HG03460 (cell line): ENCODE measurements around the gene ADGRG7.

Experiments used
- ATAC-seq: cut with Tn5 transposase; IDR thresholded peaks from one replicate; pipeline ENCODE4 v1.9.1; 2021; ENCODE audit not compliant: unreplicated experiment

ADGRG7 gene

DNA sequence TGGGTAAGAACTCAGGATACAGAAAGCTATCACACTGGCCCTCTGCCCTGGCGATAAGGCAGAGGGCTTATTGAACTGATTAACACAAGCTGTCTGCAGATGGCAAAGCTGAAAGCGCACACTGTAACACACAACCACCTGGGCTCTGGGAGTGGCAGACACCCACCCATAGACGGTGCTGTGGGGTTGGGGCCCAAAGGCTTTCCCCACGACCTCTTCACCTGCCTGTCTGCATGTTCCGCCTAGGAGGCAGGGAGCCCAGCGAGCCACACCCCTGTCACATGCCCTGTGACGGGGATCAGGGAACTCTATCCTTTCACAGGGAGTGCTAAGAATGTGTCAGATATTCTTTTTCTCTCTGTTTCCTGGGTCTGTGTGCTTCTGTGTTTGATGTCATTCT lies 87.8 kb downstream of the ADGRG7 start:
- no peak for ATAC-seq

GRCh38 chr3:100697723-100698285 lies 88.4 kb downstream of the ADGRG7 start:
- ATAC-seq = no peak

DNA sequence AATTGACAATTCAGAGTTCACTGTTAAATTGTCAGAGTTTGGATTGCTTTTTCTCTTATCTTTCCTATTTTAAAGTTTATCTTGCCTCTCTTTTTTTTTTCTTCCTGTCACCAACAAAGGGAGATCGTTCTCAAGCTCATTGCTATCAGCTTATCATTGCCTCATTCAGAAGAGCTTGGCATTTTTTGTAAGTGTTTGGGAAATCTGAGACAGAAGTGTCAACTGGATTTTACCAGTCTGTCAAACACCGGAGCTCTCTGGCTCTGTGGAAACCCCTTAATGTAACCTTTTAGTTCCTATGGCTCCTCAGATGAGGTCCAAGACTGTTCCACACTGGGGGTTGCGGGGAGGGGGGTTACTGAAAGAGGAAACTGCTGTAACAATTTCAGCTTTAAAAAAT lies 89.3 kb downstream of the ADGRG7 start:
- ATAC-seq = no peak

DNA sequence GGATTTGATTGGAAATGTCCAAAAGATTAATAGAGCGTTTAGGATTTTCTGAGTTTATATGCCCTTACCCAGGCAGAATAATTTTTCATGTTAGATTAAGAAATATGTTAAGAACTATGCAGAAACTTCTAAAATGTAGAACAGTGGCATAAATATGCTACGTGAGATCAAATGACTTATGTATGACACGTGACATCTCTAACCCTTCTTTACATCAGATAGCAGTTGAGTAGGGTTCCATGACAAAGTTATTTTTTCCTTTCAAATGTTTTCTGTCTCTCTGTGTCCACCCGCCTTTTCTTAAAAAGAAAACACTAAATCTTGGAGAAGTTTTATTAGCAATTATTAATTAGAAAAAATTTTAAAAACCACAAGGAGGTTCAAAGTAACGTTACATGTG lies 91.3 kb downstream of the ADGRG7 start:
- ATAC-seq = no peak

- ATAC-seq = no peak
Measured at GRCh38 chr3:100702082-100702979, 92.9 kb downstream of the ADGRG7 start.

GRCh38 chr3:100702980-100703345 lies 93.6 kb downstream of the ADGRG7 start:
- ATAC-seq = no peak

DNA sequence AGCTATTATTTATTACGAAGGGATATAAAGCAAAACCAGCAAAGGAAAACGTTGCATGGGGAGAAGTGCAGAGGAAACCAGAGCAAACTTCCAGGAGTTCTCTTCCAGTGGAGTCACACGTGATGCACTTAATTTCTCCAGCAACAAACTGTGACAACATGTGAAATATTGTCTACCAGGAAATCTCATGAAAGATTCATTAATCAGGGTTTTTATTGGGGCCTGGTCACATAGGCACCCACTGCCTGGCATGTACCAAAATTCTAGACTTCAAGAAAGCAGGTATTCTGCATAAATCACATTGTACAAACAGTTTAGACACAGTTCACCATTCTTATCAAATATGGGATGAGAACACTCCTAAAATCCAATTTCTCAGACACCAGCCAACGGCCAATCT lies 94.5 kb downstream of the ADGRG7 start:
- no peak for ATAC-seq

- no peak for ATAC-seq
Measured at GRCh38 chr3:100706365-100706764, 97.0 kb downstream of the ADGRG7 start.

DNA sequence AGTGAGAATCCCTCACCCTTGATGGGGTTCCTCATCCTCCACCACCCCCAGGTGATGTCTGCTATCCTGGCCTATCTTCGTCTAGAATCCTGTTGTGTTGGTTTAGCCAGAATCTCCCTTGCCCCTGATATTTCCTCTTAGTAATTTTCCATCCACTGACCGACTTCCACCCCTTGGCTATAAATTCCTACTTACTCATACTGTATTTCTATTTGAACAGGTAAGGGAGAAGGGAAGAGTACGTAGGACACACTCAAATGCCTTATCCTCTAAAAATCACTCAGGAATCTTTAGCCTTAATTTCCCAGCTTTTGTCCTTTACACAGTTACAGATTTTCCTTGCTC lies 99.2 kb downstream of the ADGRG7 start:
- ATAC-seq = no peak

- peak; percentile 94 for ATAC-seq
Measured at GRCh38 chr3:100708989-100709841, 99.8 kb downstream of the ADGRG7 start, which contains the start of gene TFG. TFG (plus strand) TSS chr3:100709494; CDS start chr3:100713686, 4,192 bp downstream.

DNA sequence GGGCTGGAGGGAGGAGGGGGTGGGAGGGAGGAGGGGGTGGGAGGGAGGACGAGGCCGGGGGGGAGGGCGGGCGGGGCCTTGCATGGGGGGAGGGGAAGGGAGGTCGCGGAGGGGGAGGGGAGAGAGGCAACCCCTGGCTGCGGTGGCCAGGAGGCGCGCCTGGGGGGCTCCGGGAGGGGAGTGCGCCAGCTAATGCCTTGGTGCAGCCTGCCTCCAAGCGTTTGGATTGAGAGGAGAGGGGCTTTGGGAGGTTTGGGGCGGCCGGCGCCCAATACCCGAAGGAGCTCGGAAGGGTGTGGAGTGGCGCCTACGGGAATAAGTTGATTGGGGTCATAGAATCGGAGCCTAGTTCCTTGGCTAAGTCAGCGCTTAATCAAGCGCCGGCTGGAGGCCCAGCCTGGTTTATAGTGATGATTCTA lies 100.5 kb downstream of the ADGRG7 start:
- ATAC-seq = no peak

- peak; percentile 35 for ATAC-seq
Measured at GRCh38 chr3:100710261-100710968, 101.0 kb downstream of the ADGRG7 start.

- ATAC-seq = no peak
Measured at GRCh38 chr3:100715176-100715575, 105.8 kb downstream of the ADGRG7 start.

DNA sequence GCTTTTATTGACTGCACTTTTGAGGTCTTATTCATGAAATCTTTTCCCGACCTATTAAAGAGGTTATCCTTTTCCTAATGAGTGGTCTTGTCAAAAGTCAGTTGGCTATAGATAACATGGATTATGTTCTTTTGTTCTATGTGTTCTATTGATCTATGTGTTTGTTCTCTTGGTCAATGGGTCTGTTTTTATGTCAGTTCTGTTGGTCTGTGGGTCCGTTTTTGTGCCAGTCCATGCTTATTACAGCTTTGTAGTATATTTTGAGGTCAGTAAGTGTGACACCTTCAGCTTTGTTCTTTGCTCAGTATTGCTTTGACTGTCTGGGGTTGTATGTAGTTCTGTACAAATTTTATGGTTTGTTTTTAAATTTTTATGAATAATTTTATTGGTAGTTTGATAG lies 107.7 kb downstream of the ADGRG7 start:
- ATAC-seq = no peak

DNA sequence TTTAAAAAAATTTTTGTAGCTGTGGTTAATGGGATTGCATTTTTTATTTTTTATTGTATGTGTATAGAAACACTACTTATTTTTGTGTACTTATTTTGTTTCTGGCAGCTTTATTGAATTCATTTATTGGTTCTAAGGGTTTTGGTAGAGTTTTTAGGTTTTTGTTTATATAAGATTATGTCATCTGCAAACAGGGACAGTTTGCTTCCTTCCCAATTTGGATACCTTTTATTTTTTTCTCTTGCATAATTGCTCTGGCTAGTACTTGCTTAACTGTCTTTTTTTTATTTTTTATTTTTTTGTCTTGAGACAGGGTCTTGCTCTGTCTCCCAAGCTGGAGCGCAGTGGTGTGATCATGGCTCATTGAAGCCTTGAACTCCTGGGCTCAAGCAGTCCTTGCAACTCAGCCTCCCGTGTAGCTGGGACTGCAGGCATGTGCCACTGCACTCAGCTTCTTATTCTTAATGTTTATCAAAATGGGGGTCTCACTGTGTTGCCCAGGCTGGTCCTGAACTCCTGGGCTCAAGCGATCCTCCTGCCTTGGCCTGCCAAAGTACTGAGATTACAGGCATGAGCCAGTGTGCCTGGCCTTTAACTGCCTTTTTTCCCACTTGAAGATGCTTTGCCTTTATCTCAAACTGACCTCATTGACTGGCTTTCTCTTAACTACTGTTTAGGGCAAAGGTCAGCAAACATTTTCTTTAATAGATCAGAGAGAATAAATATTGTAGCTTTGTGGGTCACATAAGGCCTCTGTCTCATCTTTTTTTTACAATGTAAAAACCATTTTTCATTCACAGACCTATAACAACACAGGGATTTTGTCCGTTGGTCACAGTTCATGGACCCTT lies 108.5 kb downstream of the ADGRG7 start:
- ATAC-seq = no peak

- ATAC-seq = no peak
Measured at GRCh38 chr3:100719136-100719535, 109.7 kb downstream of the ADGRG7 start.

DNA sequence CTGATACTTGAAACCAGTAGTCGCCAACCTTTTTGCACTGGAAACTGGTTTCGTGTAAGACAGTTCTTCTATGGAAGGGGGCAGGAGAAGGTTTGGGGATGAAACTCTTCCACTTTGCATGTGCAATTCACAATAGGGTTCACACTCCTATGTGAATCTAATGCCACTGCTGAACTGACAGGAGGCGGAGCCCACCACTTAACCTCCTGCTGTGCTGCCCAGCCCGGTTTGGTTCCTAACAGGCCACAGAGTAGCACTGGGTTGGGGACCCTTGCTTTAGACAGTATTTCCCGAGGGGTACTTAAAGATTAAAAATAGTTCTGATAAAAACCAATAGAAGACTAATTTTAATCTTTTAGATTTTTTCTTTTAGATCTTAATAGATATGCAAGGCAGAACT lies 111.0 kb downstream of the ADGRG7 start:
- no peak for ATAC-seq

GRCh38 chr3:100725935-100726513 lies 116.6 kb downstream of the ADGRG7 start:
- no peak for ATAC-seq

DNA sequence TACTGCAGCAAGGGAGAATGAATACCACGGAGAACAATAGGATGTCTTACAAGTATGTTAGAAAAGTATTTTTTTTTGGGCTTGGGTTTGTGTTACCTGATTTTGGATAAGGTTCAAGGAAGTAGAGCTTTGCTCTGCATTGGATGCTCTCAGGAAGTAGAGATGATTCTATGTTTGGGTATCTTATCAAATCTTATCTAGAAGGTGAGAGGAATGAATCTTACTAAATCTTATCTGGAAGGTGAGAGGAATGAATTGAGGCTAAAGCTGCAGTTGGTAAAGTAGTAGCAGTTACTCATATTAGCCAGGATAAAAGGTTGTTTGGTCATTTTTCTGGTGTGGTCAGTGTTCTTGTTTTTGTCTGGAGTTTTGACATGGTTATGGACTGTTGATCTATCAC lies 117.3 kb downstream of the ADGRG7 start:
- no peak for ATAC-seq

- ATAC-seq = no peak
Measured at GRCh38 chr3:100730524-100730923, 121.1 kb downstream of the ADGRG7 start.
